GM21576 (cell line): ENCODE data around the gene ELMOD3.
"Not testable (repeated sequence)": the region's sequence is repeated elsewhere in the genome, so short reads cannot be mapped to it uniquely, and the experiment has no call there.

ENCODE experiments used
- ATAC-seq: cut with Tn5 transposase; IDR thresholded peaks from one replicate; pipeline ENCODE4 v1.9.1; 2021; ENCODE audit warnings: mild to moderate bottlenecking, moderate library complexity; ENCODE audit not compliant: unreplicated experiment

ELMOD3 gene

DNA sequence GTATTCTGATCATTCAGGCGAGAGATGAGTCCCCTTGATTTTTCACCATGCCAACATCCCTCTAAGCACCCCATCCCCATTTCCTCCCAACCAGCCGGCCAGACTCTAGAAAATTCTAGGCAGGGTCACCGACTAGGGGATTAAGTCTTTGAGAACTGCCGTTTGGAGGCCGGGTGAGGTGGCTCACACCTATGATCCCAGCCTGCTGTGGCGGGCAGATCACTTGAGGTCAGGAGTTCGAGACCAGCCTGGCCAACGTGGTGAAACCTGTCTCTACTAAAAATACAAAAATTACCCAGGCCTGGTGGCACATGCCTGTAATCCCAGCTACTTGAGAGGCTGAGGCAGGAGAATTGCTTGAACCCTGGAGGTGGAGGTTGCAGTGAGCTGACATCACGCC lies 85.0 kb downstream of the ELMOD3 start:
- ATAC-seq = not testable (repeated sequence)

DNA sequence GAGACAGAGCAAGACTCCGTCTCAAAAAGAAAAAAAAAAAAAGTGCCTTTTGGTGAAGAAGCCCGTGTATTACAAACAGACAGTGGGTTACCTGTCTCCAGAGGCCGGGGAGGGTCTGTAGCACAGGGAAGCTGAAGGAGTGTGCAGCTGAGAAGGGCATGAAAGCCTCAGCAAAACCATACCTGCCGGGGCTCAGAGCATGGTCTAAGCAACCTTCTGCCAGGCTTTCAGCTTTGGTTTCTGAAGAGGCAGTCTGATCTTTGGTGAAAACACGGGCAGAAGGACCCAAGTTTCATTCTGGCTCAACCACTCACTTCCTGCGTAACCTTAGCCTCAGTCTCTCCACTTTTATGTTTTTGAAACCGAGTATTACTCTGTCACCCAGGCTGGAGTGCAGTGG lies 85.4 kb downstream of the ELMOD3 start:
- ATAC-seq = no peak

- ATAC-seq = no peak
Measured at GRCh38 chr2:85440729-85441128, 86.2 kb downstream of the ELMOD3 start.
